K562 (cell line): ENCODE results near the gene NDST1. TPM values are rescaled to one million over a fixed set of nuclear protein-coding genes. Genes with fewer than 3 reads are reported as not detected.

Experiments used
- ARID3A ChIP-seq: IDR thresholded peaks from 2 replicates; pipeline ENCODE4 v1.6.1; 2012; ENCODE audit warnings: low read depth, low read length, improper control_type of control experiment, borderline replicate concordance
- CBFA2T2 ChIP-seq: fragments of 450-650 bp; conservative IDR thresholded peaks from 2 replicates; pipeline ENCODE4 v1.6.1; 2017; ENCODE audit warnings: mild to moderate bottlenecking
- CBFA2T3 ChIP-seq: fragments of 450-650 bp; IDR thresholded peaks from 2 replicates; pipeline ENCODE4 v1.6.1; 2017
- CCNT2 ChIP-seq: IDR thresholded peaks from 2 replicates; pipeline ENCODE4 v1.6.1; 2011; ENCODE audit warnings: borderline replicate concordance, low read depth, mild to moderate bottlenecking, moderate library complexity, mixed read lengths, low read length; ENCODE audit not compliant: insufficient read length; ENCODE audit errors: extremely low read depth
- DMBX1 ChIP-seq: fragments of 250-450 bp; sonication (Bioruptor Pico); IDR thresholded peaks from 2 replicates; pipeline ENCODE4 v1.8.0; 2022; ENCODE audit warnings: inconsistent platforms, mild to moderate bottlenecking, moderate library complexity, borderline replicate concordance
- ETS2 ChIP-seq: IDR thresholded peaks from 2 replicates; pipeline ENCODE4 v1.6.1; 2016; ENCODE audit warnings: borderline replicate concordance, missing genetic modification characterization, mild to moderate bottlenecking, moderate library complexity, missing compliant biosample characterization; ENCODE audit not compliant: poor library complexity, severe bottlenecking
- GATA2 ChIP-seq: sonication (generic); formaldehyde crosslinking; IDR thresholded peaks from 2 replicates; pipeline ENCODE4 v1.4.0; 2020; ENCODE audit warnings: mild to moderate bottlenecking, missing genetic modification reagents
- HDAC2 ChIP-seq: fragments of 450-650 bp; IDR thresholded peaks from 2 replicates; pipeline ENCODE4 v1.6.1; 2016; ENCODE audit warnings: mild to moderate bottlenecking
- HES1 ChIP-seq: fragments of 450-650 bp; IDR thresholded peaks from 2 replicates; pipeline ENCODE4 v1.6.1; 2016; ENCODE audit warnings: low read depth, mild to moderate bottlenecking, moderate library complexity
- KDM1A ChIP-seq, 2 experiments: fragments of 450-650 bp; IDR thresholded peaks; 2 replicates each; pipeline ENCODE4 v1.6.1; 2016; ENCODE audit warnings: mild to moderate bottlenecking in 2 of 2
- MCM2 ChIP-seq: fragments of 450-650 bp; IDR thresholded peaks from 2 replicates; pipeline ENCODE4 v1.6.1; 2017; ENCODE audit warnings: low read depth, mild to moderate bottlenecking
- MEIS2 ChIP-seq: fragments of 450-650 bp; IDR thresholded peaks from 2 replicates; pipeline ENCODE4 v1.6.1; 2014; ENCODE audit warnings: mild to moderate bottlenecking; ENCODE audit not compliant: partially characterized antibody
- POLR2AphosphoS5 ChIP-seq: IDR thresholded peaks from 2 replicates; pipeline ENCODE4 v1.6.1; 2011; ENCODE audit warnings: mild to moderate bottlenecking, low read depth, low read length, moderate library complexity; ENCODE audit not compliant: control insufficient read depth, insufficient read depth
- TCF3 ChIP-seq: sonication (generic); formaldehyde crosslinking; IDR thresholded peaks from 2 replicates; pipeline ENCODE4 v1.4.0; 2020; ENCODE audit warnings: mild to moderate bottlenecking, missing genetic modification reagents
- ZBTB40 ChIP-seq, 2 experiments: fragments of 450-650 bp in 1 of 2; sonication (generic) in 1 of 2; formaldehyde crosslinking in 1 of 2; IDR thresholded peaks; 2 replicates each; pipeline versions ENCODE4 v1.7.1 to v1.9.0; 2016 to 2022; ENCODE audit warnings: inconsistent platforms in 1 of 2, mild to moderate bottlenecking in 1 of 2, missing genetic modification reagents in 1 of 2
- polyA plus RNA-seq, 8 experiments: library from polyadenylated mRNA; depleted of rRNA in 4 of 8; stranded (reverse) in 5 of 8; unstranded in 3 of 8; fragments of >200 nt; fragmentation: Nextera tagmentation in 2 of 8; fragmentation: Illumina TruSeq in 1 of 8; extraction: Ambion mirVana in 2 of 8; extraction: Trizol in 1 of 8; gene quantifications; 2 replicates each; pipeline versions ENCODE4 v1.2.1 to v1.2.3, GENCODE V29; 2011 to 2014; ENCODE audit warnings: inconsistent platforms in 1 of 8, missing spikeins in 1 of 8
- total RNA-seq, 7 experiments: library from RNA; depleted of rRNA in 6 of 7; stranded (reverse); fragments of >200 nt in 6 of 7; fragmentation: Illumina TruSeq in 2 of 7; extraction: Trizol in 2 of 7; gene quantifications; 2 replicates each; pipeline versions ENCODE4 v1.2.1 to v1.2.3, GENCODE V29; 2011 to 2021; ENCODE audit warnings: low replicate concordance in 1 of 7

Gene NDST1
- total and polyA plus RNA-seq, 9 of the 15 experiments (the other 6 are each of a cell fraction or from before 2014, with no cell fraction given), result 0.38 to 47.9 (median 9.9) TPM

- peak; percentile 87 for TF ChIP-seq CBFA2T2
- peak; percentile 30; the same call in 1 of the 2 replicates for TF ChIP-seq ARID3A
- TF ChIP-seq POLR2AphosphoS5, result peak; percentile 72; the same call in 1 of the 2 replicates
- TF ChIP-seq KDM1A (IDR thresholded peaks at IDR 0.05), result peak in 1 of 2 experiments; percentile 18; a peak in 1 of 4 replicates
- peak; percentile 92 for TF ChIP-seq CBFA2T3
- TF ChIP-seq HDAC2, result 0 out of 2 replicates have a peak, but pooled peaks have one; percentile 36
- 0 out of 2 replicates have a peak, but pooled peaks have one; percentile 31 for TF ChIP-seq DMBX1 (CRISPR knock-in tag)
- no peak for TF ChIP-seq ETS2
- TF ChIP-seq GATA2 (CRISPR knock-in tag), result peak; percentile 59; the same call in 1 of the 2 replicates
- peak; percentile 83 for TF ChIP-seq TCF3 (CRISPR knock-in tag)
- TF ChIP-seq ZBTB40 (IDR thresholded peaks at IDR 0.05), result no peak
- TF ChIP-seq ZBTB40 (CRISPR knock-in tag; IDR thresholded peaks at IDR 0.05), result no peak
- TF ChIP-seq CCNT2, result peak; percentile 94
- TF ChIP-seq MCM2, result no peak
- peak; percentile 47 for TF ChIP-seq MEIS2
- TF ChIP-seq HES1, result peak; percentile 76; the same call in 1 of the 2 replicates
Measured at GRCh38 chr5:150595466-150596031, 87.6 kb downstream of the NDST1 start (continued).
